ELF-1 (cell line): ENCODE results near the gene BMPR1B.

Source experiments
- DNase-seq: peaks from one replicate; pipeline ENCODE4 v3.0.0-alpha.2; 2016; ENCODE audit warnings: low read depth, low spot score

The BMPR1B gene

GRCh38 chr4:94959307-94959706 is 201.6 kb downstream of the BMPR1B start:
- no peak for DNase-seq

- DNase-seq: no peak
Observed at GRCh38 chr4:94960708-94961107, 203.0 kb downstream of the BMPR1B start.

GRCh38 chr4:94961420-94961819 is 203.7 kb downstream of the BMPR1B start:
- DNase-seq: no peak

- DNase-seq: no peak
Observed at GRCh38 chr4:94962484-94962883, 204.7 kb downstream of the BMPR1B start.

GRCh38 chr4:94965852-94966251 is 208.1 kb downstream of the BMPR1B start:
- DNase-seq: no peak

- DNase-seq: no peak
Observed at GRCh38 chr4:94968493-94968892, 210.7 kb downstream of the BMPR1B start.

GRCh38 chr4:94970650-94971049 is 212.9 kb downstream of the BMPR1B start:
- no peak for DNase-seq

- no peak for DNase-seq
Observed at GRCh38 chr4:94974773-94975172, 217.0 kb downstream of the BMPR1B start.

- DNase-seq: no peak
Observed at GRCh38 chr4:94976371-94977011, 218.7 kb downstream of the BMPR1B start.

- DNase-seq: no peak
Observed at GRCh38 chr4:94978904-94979303, 221.1 kb downstream of the BMPR1B start.

GRCh38 chr4:94979621-94980020 is 221.9 kb downstream of the BMPR1B start:
- no peak for DNase-seq

- peak; percentile 58 for DNase-seq
Observed at GRCh38 chr4:94995684-94996394, 238.1 kb downstream of the BMPR1B start.

GRCh38 chr4:95000076-95000648 is 242.4 kb downstream of the BMPR1B start:
- DNase-seq: no peak

- no peak for DNase-seq
Observed at GRCh38 chr4:95004912-95005311, 247.2 kb downstream of the BMPR1B start.

GRCh38 chr4:95007998-95008397 is 250.2 kb downstream of the BMPR1B start:
- DNase-seq: no peak

- DNase-seq: no peak
Observed at GRCh38 chr4:95013236-95013635, 255.5 kb downstream of the BMPR1B start.

GRCh38 chr4:95014068-95014467 is 256.3 kb downstream of the BMPR1B start:
- DNase-seq: no peak

GRCh38 chr4:95017305-95018064 is 259.7 kb downstream of the BMPR1B start:
- no peak for DNase-seq

GRCh38 chr4:95018785-95019184 is 261.0 kb downstream of the BMPR1B start:
- no peak for DNase-seq

GRCh38 chr4:95020521-95020920 is 262.8 kb downstream of the BMPR1B start:
- no peak for DNase-seq

GRCh38 chr4:95021099-95021498 is 263.3 kb downstream of the BMPR1B start:
- DNase-seq: no peak

- DNase-seq: no peak
Observed at GRCh38 chr4:95023110-95023509, 265.4 kb downstream of the BMPR1B start.
